K562 (cell line): Measurements from ENCODE around the gene APPL2. TPM values are rescaled to one million over a fixed set of nuclear protein-coding genes. Genes with fewer than 3 reads are reported as not detected.

Experiments
- ATAC-seq: fragments of 200-7000 bp; cut with Tn5 transposase; 3 replicates; pipeline ENCODE4 v1.9.1; 2020; ENCODE audit warnings: moderate library complexity
- BruUV-seq: library from RNA; stranded (reverse); fragments of 400-500 nt; replicated peaks from 2 replicates; lab custom pipeline; 2021; lab: Mats Ljungman, UMichigan
- CTCF ChIA-PET: fragments of 300-600 bp; formaldehyde crosslinking; extraction: SDS; loops from one replicate; lab custom pipeline; 2021; ENCODE audit warnings: low intra/inter-chr PET ratio; lab: Yijun Ruan, JAX
- POLR2A ChIA-PET: fragments of 300-600, 350-650 bp; sonication (Branson Sonifier 250); formaldehyde crosslinking; extraction: SDS; loops from one replicate; lab custom pipeline; 2021; ENCODE audit warnings: antibody characterized with exemption, inconsistent platforms; lab: Yijun Ruan, JAX
- DNase-seq, 4 experiments: peaks; one replicate each; pipeline versions ENCODE4 v3.0.0 to v3.0.0-alpha.2; 2011 to 2018; ENCODE audit warnings: low spot score in 3 of 4, mixed read lengths in 3 of 4; ENCODE audit errors: extremely low read depth in 1 of 4
- FAIRE-seq: peaks from 2 replicates; lab custom pipeline; 2011; peaks lifted over from hg19 to GRCh38; lab: Jason Lieb, UNC
- H2AFZ ChIP-seq: 2 replicates; pipeline ENCODE4 v1.6.0; 2011; ENCODE audit warnings: low read depth, low read length, control low read depth, inconsistent platforms
- H3K27ac ChIP-seq: fragments of 200-600 bp; 3 replicates; pipeline ENCODE4 v1.8.0; 2011; ENCODE audit warnings: low read depth, mild to moderate bottlenecking, control low read depth, inconsistent platforms, low read length, moderate library complexity, mixed read lengths; ENCODE audit errors: extremely low read depth
- H3K27me3 ChIP-seq, 2 experiments: fragments of 300-600 bp in 1 of 2; 2 replicates in 1 of 2; 3 replicates in 1 of 2; pipeline versions ENCODE4 v1.6.0 to v1.8.0; 2011; ENCODE audit warnings: inconsistent platforms in 2 of 2, low read length in 2 of 2, mild to moderate bottlenecking in 1 of 2, mixed read lengths in 1 of 2, moderate library complexity in 1 of 2; ENCODE audit not compliant: control insufficient read depth in 2 of 2, insufficient read depth in 2 of 2
- H3K36me3 ChIP-seq: fragments of 300-600 bp; 3 replicates; pipeline ENCODE4 v1.8.0; 2011; ENCODE audit warnings: mild to moderate bottlenecking, low read length, inconsistent platforms; ENCODE audit not compliant: control insufficient read depth, insufficient read depth
- H3K4me1 ChIP-seq, 2 experiments: fragments of 200-600 bp in 1 of 2; replicated peaks in 1 of 2; 2 replicates in 1 of 2; 3 replicates in 1 of 2; pipeline versions ENCODE4 v1.5.1 to v1.8.0; 2011; ENCODE audit warnings: inconsistent platforms in 2 of 2, low read length in 2 of 2, mild to moderate bottlenecking in 1 of 2, mixed read lengths in 1 of 2, moderate library complexity in 1 of 2; ENCODE audit not compliant: control insufficient read depth in 2 of 2, insufficient read depth in 2 of 2
- H3K4me2 ChIP-seq: 2 replicates; pipeline ENCODE4 v1.6.1; 2011; ENCODE audit warnings: low read length, control low read depth, inconsistent platforms, mixed read lengths; ENCODE audit not compliant: insufficient read depth
- H3K4me3 ChIP-seq: fragments of 200-600 bp; sonication (generic), shearing (Covaris generic); 2 replicates; pipeline ENCODE4 v1.5.1; 2016; ENCODE audit warnings: control low read depth, inconsistent platforms
- H3K79me2 ChIP-seq: fragments of 200-600 bp; 3 replicates; pipeline ENCODE4 v1.8.0; 2011; ENCODE audit warnings: low read length, inconsistent platforms; ENCODE audit not compliant: control insufficient read depth, insufficient read depth
- H3K9ac ChIP-seq, 2 experiments: 2 replicates each; pipeline versions ENCODE4 v1.6.0 to v1.6.1; 2011; ENCODE audit warnings: low read depth in 2 of 2, low read length in 2 of 2, control low read depth in 1 of 2, inconsistent platforms in 1 of 2, mild to moderate bottlenecking in 1 of 2, mixed read lengths in 1 of 2; ENCODE audit not compliant: insufficient read depth in 1 of 2
- H3K9me1 ChIP-seq: one replicate; pipeline ENCODE4 v1.6.0; 2011; ENCODE audit warnings: inconsistent platforms, mild to moderate bottlenecking, low read length, moderate library complexity; ENCODE audit not compliant: control insufficient read depth, insufficient read depth
- H3K9me3 ChIP-seq: replicated peaks from 2 replicates; pipeline ENCODE4 v1.5.1; 2011; ENCODE audit warnings: low read depth, low read length, inconsistent platforms; ENCODE audit not compliant: control insufficient read depth, insufficient read depth
- H4K20me1 ChIP-seq: replicated peaks from 2 replicates; pipeline ENCODE4 v1.6.1; 2011; ENCODE audit warnings: low read length, inconsistent platforms, mixed read lengths; ENCODE audit not compliant: control insufficient read depth, insufficient read depth
- KDM4B ChIP-seq, 2 experiments: fragments of 450-650 bp in 1 of 2; sonication (generic) in 1 of 2; IDR thresholded peaks; 2 replicates each; pipeline ENCODE4 v1.6.1; 2016 to 2017; ENCODE audit warnings: borderline replicate concordance in 2 of 2, antibody characterized with exemption in 1 of 2, low read depth in 1 of 2, mild to moderate bottlenecking in 1 of 2
- REST ChIP-seq, 2 experiments: fragments of 450-650 bp; formaldehyde crosslinking in 1 of 2; IDR thresholded peaks; 2 replicates each; pipeline versions ENCODE4 v1.4.0 to v1.6.1; 2014 to 2020; ENCODE audit warnings: mild to moderate bottlenecking in 2 of 2, borderline replicate concordance in 1 of 2, low read depth in 1 of 2
- ZNF263 ChIP-seq: sonication (generic); formaldehyde crosslinking; IDR thresholded peaks from 2 replicates; pipeline ENCODE4 v1.8.0; 2022; ENCODE audit warnings: mild to moderate bottlenecking, missing genetic modification reagents, borderline replicate concordance
- ZNF764 ChIP-seq: fragments of 250-450 bp; sonication (Bioruptor Pico); IDR thresholded peaks from 2 replicates; pipeline ENCODE4 v1.4.0; 2020; ENCODE audit warnings: low read depth, mild to moderate bottlenecking, moderate library complexity
- WGBS: fragments of 100-300 bp; shearing (Covaris generic); methylation state at CpG from one replicate; pipeline ENCODE4 v1.1.6; 2016; ENCODE audit warnings: low coverage, mixed read lengths; ENCODE audit not compliant: insufficient coverage; ENCODE audit errors: missing lambda C conversion rate; 5-methylcytosine and 5-hydroxymethylcytosine counted together
- in situ Hi-C: fragments of 300-500 bp; cut with MboI; formaldehyde crosslinking; loops from 4 replicates; pipeline ENCODE4 v1.15.0; 2018; ENCODE audit warnings: inconsistent platforms, mixed read lengths
- intact Hi-C: fragments of 100-400 bp; cut with micrococcal nuclease; formaldehyde crosslinking; loops from 2 replicates; pipeline ENCODE4 v1.14.2; 2022
- polyA plus RNA-seq, 8 experiments: library from polyadenylated mRNA; depleted of rRNA in 4 of 8; stranded (reverse) in 5 of 8; unstranded in 3 of 8; fragments of >200 nt; fragmentation: Nextera tagmentation in 2 of 8; fragmentation: Illumina TruSeq in 1 of 8; extraction: Ambion mirVana in 2 of 8; extraction: Trizol in 1 of 8; gene quantifications; 2 replicates each; pipeline versions ENCODE4 v1.2.1 to v1.2.3, GENCODE V29; 2011 to 2014; ENCODE audit warnings: inconsistent platforms in 1 of 8, missing spikeins in 1 of 8
- total RNA-seq, 7 experiments: library from RNA; depleted of rRNA in 6 of 7; stranded (reverse); fragments of >200 nt in 6 of 7; fragmentation: Illumina TruSeq in 2 of 7; extraction: Trizol in 2 of 7; gene quantifications; 2 replicates each; pipeline versions ENCODE4 v1.2.1 to v1.2.3, GENCODE V29; 2011 to 2021; ENCODE audit warnings: low replicate concordance in 1 of 7

APPL2 gene
- total and polyA plus RNA-seq, 9 of the 15 experiments (the other 6 are each of a cell fraction or from before 2014, with no cell fraction given): 2.1 to 14.4 (median 8.2) TPM

- Histone ChIP-seq H2AFZ (no peak overlapping the region; the same call in 1 of the 2 replicates), H3K36me3 (no peaks in the 10 kb centered on the region), H3K9me3 (no peaks in the 10 kb centered on the region), H3K79me2 (no peaks in the 10 kb centered on the region), H3K27me3 (peaks cover 0 to 7% of the 10 kb centered on the region in 2 experiments; a peak in 2 of 5 replicates), H3K27ac (no peak overlapping the region), H3K4me1 (peaks cover 0 to 10% of the 10 kb centered on the region in 2 experiments; a peak in 2 of 5 replicates), H3K4me2 (no peak overlapping the region), H4K20me1 (no peaks in the 10 kb centered on the region), H3K4me3 (no peak overlapping the region), H3K9ac (no peak overlapping the region), H3K9me1 (no peaks in the 10 kb centered on the region)
- 13% methylated on average over 5 of the region's 5 CpGs for WGBS
- no peak for TF ChIP-seq REST (IDR thresholded peaks at IDR 0.05; ENCODE audit: borderline replicate concordance)
- no peak for TF ChIP-seq REST (CRISPR knock-in tag; IDR thresholded peaks at IDR 0.05; ENCODE audit: low read depth)
- TF ChIP-seq ZNF263 (CRISPR knock-in tag): no peak
- TF ChIP-seq KDM4B (IDR thresholded peaks at IDR 0.05; ENCODE audit: borderline replicate concordance in 2 of 2, low read depth in 1 of 2): no peak
- no peak for TF ChIP-seq ZNF764
- no peak for ATAC-seq
- ChIA-PET CTCF (no interaction called here), POLR2A (interaction anchor here (1.0 kb wide), 2 partner anchors 39 to 123 kb away, joined by 3 read pairs; no protein-coding TSS in a partner anchor)
- DNase-seq: no peak
- BruUV-seq: no TSS peak
- intact Hi-C loops: no loop called here
- in situ Hi-C loops: no loop called here
- no peak for FAIRE-seq
Measured at GRCh38 chr12:105252901-105253300, 16.9 kb upstream of the APPL2 start.
